Neural progenitor cell (in vitro differentiated cells): Measurements from ENCODE around the gene ZNF423. TPM values are rescaled to one million over a fixed set of nuclear protein-coding genes. Genes with fewer than 3 reads are reported as not detected.

ENCODE experiments used
- DNase-seq: peaks from one replicate; pipeline ENCODE4 v3.0.0-alpha.2; 2016; ENCODE audit warnings: low spot score
- H2AFZ ChIP-seq: fragments of 200-600 bp; sonication (generic); replicated peaks from 2 replicates; pipeline ENCODE4 v1.6.1; 2016; ENCODE audit warnings: antibody characterized with exemption
- H3F3A ChIP-seq: fragments of 200-600 bp; sonication (generic); 2 replicates; pipeline ENCODE4 v1.6.1; 2016; ENCODE audit warnings: antibody characterized with exemption, low read depth
- H3K27ac ChIP-seq: fragments of 200-600 bp; sonication (generic); 2 replicates; pipeline ENCODE4 v1.5.1; 2016; ENCODE audit warnings: mild to moderate bottlenecking
- H3K27me3 ChIP-seq: fragments of 200-600 bp; sonication (generic); 2 replicates; pipeline ENCODE4 v1.6.1; 2016; ENCODE audit warnings: mild to moderate bottlenecking, moderate library complexity
- H3K36me3 ChIP-seq: fragments of 200-600 bp; sonication (generic); 2 replicates; pipeline ENCODE4 v1.5.1; 2016
- H3K4me1 ChIP-seq: fragments of 200-600 bp; sonication (generic); 2 replicates; pipeline ENCODE4 v1.6.1; 2016; ENCODE audit warnings: mixed run types
- H3K4me2 ChIP-seq: fragments of 200-600 bp; sonication (generic); 2 replicates; pipeline ENCODE4 v1.6.1; 2016
- H3K4me3 ChIP-seq: fragments of 200-600 bp; sonication (generic); 2 replicates; pipeline ENCODE4 v1.5.1; 2016
- H3K79me2 ChIP-seq: fragments of 200-600 bp; sonication (generic); 2 replicates; pipeline ENCODE4 v1.6.1; 2016; ENCODE audit warnings: low read depth
- H3K9ac ChIP-seq: fragments of 200-600 bp; sonication (generic); 2 replicates; pipeline ENCODE4 v1.6.1; 2016
- H3K9me3 ChIP-seq: fragments of 200-600 bp; sonication (generic); 2 replicates; pipeline ENCODE4 v1.5.1; 2016; ENCODE audit warnings: low read depth
- H4K20me1 ChIP-seq: fragments of 200-600 bp; sonication (generic); 2 replicates; pipeline ENCODE4 v1.6.1; 2016; ENCODE audit warnings: low read depth
- H3K27ac Mint-ChIP-seq: 3 replicates; pipeline ENCODE4 v1.8.0; 2021; ENCODE audit warnings: mixed read lengths
- H3K27me3 Mint-ChIP-seq: 2 replicates; pipeline ENCODE4 v1.8.0; 2022; ENCODE audit warnings: low read depth, mild to moderate bottlenecking, inconsistent platforms, moderate library complexity, mixed read lengths; ENCODE audit not compliant: insufficient read depth
- H3K36me3 Mint-ChIP-seq: 3 replicates; pipeline ENCODE4 v1.8.0; 2021; ENCODE audit warnings: mixed read lengths
- H3K4me1 Mint-ChIP-seq: 3 replicates; pipeline ENCODE4 v1.8.0; 2021; ENCODE audit warnings: mixed read lengths
- H3K4me3 Mint-ChIP-seq: 3 replicates; pipeline ENCODE4 v1.8.0; 2021; ENCODE audit warnings: mild to moderate bottlenecking, moderate library complexity, mixed read lengths
- H3K9me3 Mint-ChIP-seq: 3 replicates; pipeline ENCODE4 v1.8.0; 2020; ENCODE audit warnings: mixed read lengths
- EZH2 ChIP-seq: fragments of 200-600 bp; sonication (generic); IDR thresholded peaks from 2 replicates; pipeline ENCODE4 v1.6.1; 2017; ENCODE audit warnings: antibody characterized with exemption, mild to moderate bottlenecking, moderate library complexity
- EZH2phosphoT487 ChIP-seq: fragments of 200-600 bp; sonication (generic); IDR thresholded peaks from 2 replicates; pipeline ENCODE4 v1.6.1; 2017; ENCODE audit warnings: antibody characterized with exemption
- total RNA-seq: library from RNA; depleted of rRNA; stranded (reverse); fragments of >200 nt; gene quantifications from 2 replicates; pipeline ENCODE4 v1.2.3, GENCODE V29; 2015; ENCODE audit warnings: low replicate concordance
- TF ChIP-seq, protein P1 (sequence below): fragments of 200-600 bp; sonication (generic); IDR thresholded peaks from 2 replicates; pipeline ENCODE4 v1.5.1; 2017; ENCODE audit warnings: antibody characterized with exemption, mild to moderate bottlenecking

Gene ZNF423
- total RNA-seq, 1 donor from 2014 or later = 21.9 TPM

DNA sequence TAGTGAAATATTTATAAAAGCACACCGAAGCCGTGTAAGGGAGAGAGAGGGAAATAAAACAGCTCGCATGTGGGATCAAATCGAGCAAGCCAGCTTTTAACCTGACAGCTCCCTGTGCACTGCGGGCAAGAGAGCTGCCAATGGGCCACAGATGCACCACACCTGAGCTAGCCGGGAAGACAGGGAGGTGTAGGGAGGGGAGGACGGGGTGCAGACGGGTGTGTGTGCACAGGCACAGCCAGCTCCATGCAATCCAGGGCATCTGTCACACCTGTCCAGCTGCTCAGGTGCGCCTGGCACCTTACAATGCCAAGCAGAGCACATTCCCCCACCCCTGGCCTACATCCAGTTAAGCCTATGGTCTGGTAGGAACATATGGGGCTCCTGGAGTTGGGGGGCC lies 412.3 kb downstream of the ZNF423 start:
- Mint-ChIP-seq H3K9me3 (no peaks in the 10 kb centered on the region), H3K4me1 (peaks cover 44% of the 10 kb centered on the region), H3K27me3 (peaks cover 4% of the 10 kb centered on the region), H3K27ac (no peak overlapping the region), H3K4me3 (no peak overlapping the region), H3K36me3 (no peaks in the 10 kb centered on the region)
- H3K9me3 ChIP-seq = no peaks in the 10 kb centered on the region
- no peak for DNase-seq
- peaks cover 34% of the 10 kb centered on the region for H3K27me3 ChIP-seq
- H4K20me1 ChIP-seq = peaks cover 10% of the 10 kb centered on the region
- peaks cover 38% of the 10 kb centered on the region for H3K4me1 ChIP-seq
- H3K27ac ChIP-seq = no peak overlapping the region
- H3F3A ChIP-seq = peaks cover 8% of the 10 kb centered on the region
- no peaks in the 10 kb centered on the region for H3K36me3 ChIP-seq
- H3K79me2 ChIP-seq = no peaks in the 10 kb centered on the region
- TF ChIP-seq, protein P1, sequence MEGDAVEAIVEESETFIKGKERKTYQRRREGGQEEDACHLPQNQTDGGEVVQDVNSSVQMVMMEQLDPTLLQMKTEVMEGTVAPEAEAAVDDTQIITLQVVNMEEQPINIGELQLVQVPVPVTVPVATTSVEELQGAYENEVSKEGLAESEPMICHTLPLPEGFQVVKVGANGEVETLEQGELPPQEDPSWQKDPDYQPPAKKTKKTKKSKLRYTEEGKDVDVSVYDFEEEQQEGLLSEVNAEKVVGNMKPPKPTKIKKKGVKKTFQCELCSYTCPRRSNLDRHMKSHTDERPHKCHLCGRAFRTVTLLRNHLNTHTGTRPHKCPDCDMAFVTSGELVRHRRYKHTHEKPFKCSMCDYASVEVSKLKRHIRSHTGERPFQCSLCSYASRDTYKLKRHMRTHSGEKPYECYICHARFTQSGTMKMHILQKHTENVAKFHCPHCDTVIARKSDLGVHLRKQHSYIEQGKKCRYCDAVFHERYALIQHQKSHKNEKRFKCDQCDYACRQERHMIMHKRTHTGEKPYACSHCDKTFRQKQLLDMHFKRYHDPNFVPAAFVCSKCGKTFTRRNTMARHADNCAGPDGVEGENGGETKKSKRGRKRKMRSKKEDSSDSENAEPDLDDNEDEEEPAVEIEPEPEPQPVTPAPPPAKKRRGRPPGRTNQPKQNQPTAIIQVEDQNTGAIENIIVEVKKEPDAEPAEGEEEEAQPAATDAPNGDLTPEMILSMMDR = no peak
- TF ChIP-seq EZH2 = no peak
- no peak for TF ChIP-seq EZH2phosphoT487
- no peak overlapping the region for H3K9ac ChIP-seq
- H3K4me2 ChIP-seq = no peak overlapping the region
- H2AFZ ChIP-seq = no peak overlapping the region
- H3K4me3 ChIP-seq = no peak overlapping the region

DNA sequence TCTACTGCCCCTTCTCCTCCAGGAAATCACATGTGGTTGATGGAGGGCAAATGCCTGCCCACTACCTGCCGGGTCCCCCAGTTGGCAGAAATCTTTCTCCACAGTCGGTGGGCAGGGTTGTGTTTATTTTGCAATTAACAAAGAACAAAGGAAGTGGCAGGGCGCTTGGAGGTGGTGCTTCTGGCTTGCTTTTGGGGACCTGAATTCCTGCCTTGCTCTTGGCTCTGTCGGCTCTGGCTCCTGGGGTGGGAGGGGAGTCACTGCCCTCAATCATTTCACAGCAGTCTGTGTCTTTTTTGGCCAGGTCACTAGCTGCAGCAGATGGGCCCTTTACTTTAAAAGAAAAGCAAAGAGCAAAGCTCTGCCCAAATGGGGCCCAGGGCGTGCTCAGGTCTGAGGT lies 413.1 kb downstream of the ZNF423 start:
- H3K4me1 Mint-ChIP-seq = peaks cover 48% of the 10 kb centered on the region

DNA sequence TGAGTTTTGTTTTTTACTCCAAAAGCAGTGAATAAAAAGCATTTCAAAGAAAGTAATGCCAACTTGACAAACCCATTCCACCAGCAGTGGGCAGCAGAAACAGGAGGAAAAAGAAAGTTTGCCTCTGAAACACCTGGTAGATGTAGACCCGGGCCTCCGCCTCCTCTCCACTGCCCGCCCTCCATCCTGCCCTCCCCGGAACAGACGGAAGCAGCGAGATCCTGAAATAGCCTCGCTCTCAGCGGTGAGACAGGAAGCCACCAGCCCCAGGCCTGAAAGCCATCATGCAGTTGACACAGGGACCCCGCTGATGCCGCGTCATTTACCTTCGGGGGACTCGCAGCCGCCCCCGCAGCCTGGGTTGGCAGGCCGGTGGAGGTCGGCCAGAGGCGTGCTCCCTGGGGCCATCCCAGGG lies 414.5 kb downstream of the ZNF423 start:
- Mint-ChIP-seq H3K4me1 (peaks cover 51% of the 10 kb centered on the region), H3K27me3 (peaks cover 12% of the 10 kb centered on the region), H3K36me3 (no peaks in the 10 kb centered on the region), H3K4me3 (no peak overlapping the region), H3K9me3 (no peaks in the 10 kb centered on the region), H3K27ac (no peak overlapping the region)
- H2AFZ ChIP-seq = peak overlapping the region; percentile 79
- TF ChIP-seq EZH2phosphoT487 = no peak
- TF ChIP-seq, protein P1 = peak; percentile 35
- no peak for TF ChIP-seq EZH2
- H3K9ac ChIP-seq = no peak overlapping the region
- H3K4me3 ChIP-seq = peak overlapping the region; percentile 13
- no peaks in the 10 kb centered on the region for H3K9me3 ChIP-seq
- no peaks in the 10 kb centered on the region for H3K79me2 ChIP-seq
- no peaks in the 10 kb centered on the region for H3K36me3 ChIP-seq
- DNase-seq = peak; percentile 49
- H3K4me1 ChIP-seq = peaks cover 38% of the 10 kb centered on the region
- peaks cover 10% of the 10 kb centered on the region for H4K20me1 ChIP-seq
- no peak overlapping the region for H3K27ac ChIP-seq
- peaks cover 56% of the 10 kb centered on the region for H3K27me3 ChIP-seq
- H3F3A ChIP-seq = peaks cover 8% of the 10 kb centered on the region
- peak overlapping the region; percentile 61 for H3K4me2 ChIP-seq

More for the DNA sequence above, 413.1 kb downstream of the ZNF423 start:
- no peaks in the 10 kb centered on the region for H3K36me3 Mint-ChIP-seq
- Histone ChIP-seq H3K4me2 (no peak overlapping the region), H2AFZ (no peak overlapping the region), H3K4me3 (no peak overlapping the region), H3K9ac (no peak overlapping the region), H4K20me1 (peaks cover 10% of the 10 kb centered on the region), H3K9me3 (no peaks in the 10 kb centered on the region), H3K27ac (no peak overlapping the region), H3K36me3 (no peaks in the 10 kb centered on the region), H3F3A (peaks cover 8% of the 10 kb centered on the region), H3K4me1 (peaks cover 38% of the 10 kb centered on the region), H3K27me3 (peaks cover 41% of the 10 kb centered on the region), H3K79me2 (no peaks in the 10 kb centered on the region)
- no peak overlapping the region for H3K4me3 Mint-ChIP-seq
- no peak overlapping the region for H3K27ac Mint-ChIP-seq
- TF ChIP-seq, protein P1 = no peak
- TF ChIP-seq EZH2 (no peak), EZH2phosphoT487 (no peak)
- peaks cover 4% of the 10 kb centered on the region for H3K27me3 Mint-ChIP-seq
- H3K9me3 Mint-ChIP-seq = no peaks in the 10 kb centered on the region
- DNase-seq = no peak
